ENCODE data around the gene ADRA2B.

The ADRA2B gene

GRCh38 chr2:96146153-96146880 lies 29.9 kb upstream of the ADRA2B start:
- H3K4me3 ChIP-seq (ENCODE audit: low read depth, low read length): no peak overlapping the region
- no peak for DNase-seq (ENCODE audit: low read depth, low spot score)
- TF ChIP-seq CTCF (IDR thresholded peaks at IDR 0.05; ENCODE audit: low read depth, low read length): no peak
- in situ Hi-C loops (cut with HindIII; ENCODE audit: low sequenced_read_pairs): no loop called here

GRCh38 chr2:96145848-96146152 lies 29.4 kb upstream of the ADRA2B start:
- DNase-seq (ENCODE audit: low read depth, low spot score): no peak
- in situ Hi-C loops (cut with HindIII; ENCODE audit: low sequenced_read_pairs): no loop called here
- no peak for TF ChIP-seq CTCF (IDR thresholded peaks at IDR 0.05; ENCODE audit: low read depth, low read length)
- H3K4me3 ChIP-seq (ENCODE audit: low read depth, low read length): no peak overlapping the region

GRCh38 chr2:96145036-96145847 lies 28.9 kb upstream of the ADRA2B start, which contains the start of gene DUSP2:
DUSP2 (minus strand) TSS chr2:96145440; CDS start chr2:96145354, 86 bp downstream.
- peak; percentile 49 for DNase-seq (ENCODE audit: low read depth, low spot score)
- H3K4me3 ChIP-seq (ENCODE audit: low read depth, low read length): peak within 1 kb of the TSS; percentile 32
- in situ Hi-C loops (cut with HindIII; ENCODE audit: low sequenced_read_pairs): no loop called here
- TF ChIP-seq CTCF (IDR thresholded peaks at IDR 0.05; ENCODE audit: low read depth, low read length): no peak

GRCh38 chr2:96144481-96145035 lies 28.2 kb upstream of the ADRA2B start:
- H3K4me3 ChIP-seq (ENCODE audit: low read depth, low read length): peak overlapping the region; percentile 32
- DNase-seq (ENCODE audit: low read depth, low spot score): no peak
- no peak for TF ChIP-seq CTCF (IDR thresholded peaks at IDR 0.05; ENCODE audit: low read depth, low read length)
- in situ Hi-C loops (cut with HindIII; ENCODE audit: low sequenced_read_pairs): no loop called here

GRCh38 chr2:96143848-96144480 lies 27.6 kb upstream of the ADRA2B start:
- no peak overlapping the region for H3K4me3 ChIP-seq (ENCODE audit: low read depth, low read length)
- in situ Hi-C loops (cut with HindIII; ENCODE audit: low sequenced_read_pairs): no loop called here

More at GRCh38 chr2:96143848-96144480, 27.6 kb upstream of the ADRA2B start:
- no peak for DNase-seq (ENCODE audit: low read depth, low spot score)
- TF ChIP-seq CTCF (IDR thresholded peaks at IDR 0.05; ENCODE audit: low read depth, low read length): no peak
